HEK293 (cell line): Measurements from ENCODE around the gene MGAM2.

Source experiments
- CTCF ChIA-PET: fragments of 350-600 bp; formaldehyde crosslinking; extraction: SDS; loops from one replicate; lab custom pipeline; 2021; ENCODE audit warnings: antibody characterized with exemption; lab: Yijun Ruan, JAX
- POLR2A ChIA-PET: fragments of 300-600 bp; formaldehyde crosslinking; extraction: SDS; loops from one replicate; lab custom pipeline; 2020; ENCODE audit warnings: antibody characterized with exemption, inconsistent platforms; lab: Yijun Ruan, JAX
- H3K27ac ChIP-seq: fragments of 200-500 bp; sonication (Bioruptor generic); 2 replicates; pipeline ENCODE4 v1.5.1; 2014; ENCODE audit warnings: low read depth, low read length, control low read depth, inconsistent platforms; ENCODE audit errors: extremely low read depth
- H3K36me3 ChIP-seq, 2 experiments: fragments of 200-500 bp in 1 of 2; sonication (Bioruptor generic) in 1 of 2; 1 replicate in 1 of 2; 2 replicates in 1 of 2; pipeline ENCODE4 v1.5.1; 2014 to 2017; ENCODE audit warnings: inconsistent platforms in 2 of 2, low read length in 2 of 2; ENCODE audit not compliant: control insufficient read depth in 2 of 2, insufficient read depth in 1 of 2
- H3K4me1 ChIP-seq: fragments of 200-500 bp; sonication (Bioruptor generic); 2 replicates; pipeline ENCODE4 v1.5.1; 2014; ENCODE audit warnings: mild to moderate bottlenecking, low read length, inconsistent platforms; ENCODE audit not compliant: control insufficient read depth, insufficient read depth
- H3K4me3 ChIP-seq: 2 replicates; pipeline ENCODE4 v1.5.1; 2011; ENCODE audit warnings: low read depth, mild to moderate bottlenecking, control low read depth, low read length, moderate library complexity
- H3K9me3 ChIP-seq: fragments of 200-500 bp; sonication (Bioruptor generic); 2 replicates; pipeline ENCODE4 v1.5.1; 2014; ENCODE audit warnings: low read depth, low read length, inconsistent platforms; ENCODE audit not compliant: control insufficient read depth, insufficient read depth
- ATF2 ChIP-seq: fragments of 450-650 bp; formaldehyde crosslinking; IDR thresholded peaks from 2 replicates; pipeline ENCODE4 v1.5.1; 2016; ENCODE audit warnings: missing biosample characterization, missing genetic modification characterization, low read depth
- BCL11A ChIP-seq: fragments of 450-650 bp; formaldehyde crosslinking; IDR thresholded peaks from 2 replicates; pipeline ENCODE4 v1.5.1; 2016; ENCODE audit warnings: low read depth, missing biosample characterization, missing genetic modification characterization
- EGR2 ChIP-seq: fragments of 450-650 bp; formaldehyde crosslinking; IDR thresholded peaks from 2 replicates; pipeline ENCODE4 v1.5.1; 2016; ENCODE audit warnings: low read depth, missing biosample characterization, missing genetic modification characterization
- HOXA7 ChIP-seq: sonication (generic); formaldehyde crosslinking; IDR thresholded peaks from 2 replicates; pipeline ENCODE4 v1.8.1; 2022; ENCODE audit warnings: missing genetic modification reagents, borderline replicate concordance
- KLF8 ChIP-seq: fragments of 450-650 bp; formaldehyde crosslinking; IDR thresholded peaks from 2 replicates; pipeline ENCODE4 v1.5.1; 2016; ENCODE audit warnings: missing biosample characterization, missing genetic modification characterization
- PRDM2 ChIP-seq: fragments of 450-650 bp; formaldehyde crosslinking; IDR thresholded peaks from 2 replicates; pipeline ENCODE4 v1.5.1; 2016; ENCODE audit warnings: missing biosample characterization, missing genetic modification characterization, borderline replicate concordance
- TCF7L2 ChIP-seq: IDR thresholded peaks from 2 replicates; pipeline ENCODE4 v1.6.1; 2011; ENCODE audit warnings: low read depth, mild to moderate bottlenecking, inconsistent platforms, low read length, moderate library complexity, borderline replicate concordance
- TRIM28 ChIP-seq: IDR thresholded peaks from 2 replicates; pipeline ENCODE4 v1.6.1; 2011; ENCODE audit warnings: low read length, control low read depth, borderline replicate concordance
- ZEB2 ChIP-seq: fragments of 450-650 bp; formaldehyde crosslinking; IDR thresholded peaks from 2 replicates; pipeline ENCODE4 v1.5.1; 2016; ENCODE audit warnings: missing biosample characterization, missing genetic modification characterization
- ZFP69B ChIP-seq: fragments of 450-650 bp; formaldehyde crosslinking; IDR thresholded peaks from 2 replicates; pipeline ENCODE4 v1.5.1; 2016; ENCODE audit warnings: missing biosample characterization, missing genetic modification characterization
- ZNF140 ChIP-seq: fragments of 450-650 bp; formaldehyde crosslinking; IDR thresholded peaks from 2 replicates; pipeline ENCODE4 v1.5.1; 2016; ENCODE audit warnings: missing biosample characterization, missing genetic modification characterization
- ZNF341 ChIP-seq: fragments of 450-650 bp; formaldehyde crosslinking; IDR thresholded peaks from 2 replicates; pipeline ENCODE4; 2016; ENCODE audit warnings: low read depth, missing biosample characterization, missing genetic modification characterization
- ZNF391 ChIP-seq: fragments of 450-650 bp; formaldehyde crosslinking; IDR thresholded peaks from 2 replicates; pipeline ENCODE4 v1.5.1; 2016; ENCODE audit warnings: low read depth, missing biosample characterization, missing genetic modification characterization, borderline replicate concordance
- ZNF473 ChIP-seq: fragments of 450-650 bp; formaldehyde crosslinking; IDR thresholded peaks from 2 replicates; pipeline ENCODE4 v1.5.1; 2017; ENCODE audit warnings: missing biosample characterization, missing genetic modification characterization
- ZNF629 ChIP-seq: fragments of 450-650 bp; formaldehyde crosslinking; IDR thresholded peaks from 2 replicates; pipeline ENCODE4 v1.5.1; 2017; ENCODE audit warnings: missing biosample characterization, missing genetic modification characterization
- ZNF658 ChIP-seq: fragments of 450-650 bp; formaldehyde crosslinking; IDR thresholded peaks from 2 replicates; pipeline ENCODE4; 2016; ENCODE audit warnings: missing biosample characterization, missing genetic modification characterization
- ZSCAN16 ChIP-seq: fragments of 450-650 bp; formaldehyde crosslinking; IDR thresholded peaks from 2 replicates; pipeline ENCODE4 v1.5.1; 2016; ENCODE audit warnings: missing biosample characterization, missing genetic modification characterization
- TF ChIP-seq, protein P1 (sequence below): fragments of 450-650 bp; formaldehyde crosslinking; IDR thresholded peaks from 2 replicates; pipeline ENCODE4 v1.5.1; 2017; ENCODE audit warnings: missing biosample characterization, missing genetic modification characterization
- TF ChIP-seq, protein P2 (sequence below): fragments of 450-650 bp; formaldehyde crosslinking; optimal IDR thresholded peaks from 2 replicates; pipeline ENCODE3; 2016; ENCODE audit warnings: missing biosample characterization, mild to moderate bottlenecking, missing genetic modification characterization

Gene MGAM2

GRCh38 chr7:142150356-142150755 is 38.8 kb downstream of the MGAM2 start (continued):
- TF ChIP-seq, protein P1, sequence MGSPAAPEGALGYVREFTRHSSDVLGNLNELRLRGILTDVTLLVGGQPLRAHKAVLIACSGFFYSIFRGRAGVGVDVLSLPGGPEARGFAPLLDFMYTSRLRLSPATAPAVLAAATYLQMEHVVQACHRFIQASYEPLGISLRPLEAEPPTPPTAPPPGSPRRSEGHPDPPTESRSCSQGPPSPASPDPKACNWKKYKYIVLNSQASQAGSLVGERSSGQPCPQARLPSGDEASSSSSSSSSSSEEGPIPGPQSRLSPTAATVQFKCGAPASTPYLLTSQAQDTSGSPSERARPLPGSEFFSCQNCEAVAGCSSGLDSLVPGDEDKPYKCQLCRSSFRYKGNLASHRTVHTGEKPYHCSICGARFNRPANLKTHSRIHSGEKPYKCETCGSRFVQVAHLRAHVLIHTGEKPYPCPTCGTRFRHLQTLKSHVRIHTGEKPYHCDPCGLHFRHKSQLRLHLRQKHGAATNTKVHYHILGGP = no peak

GRCh38 chr7:142150869-142151268 is 39.4 kb downstream of the MGAM2 start:
- H3K27ac ChIP-seq = no peak overlapping the region
- 0 out of 2 replicates have a peak, but pooled peaks cover 3% of the 10 kb centered on the region for H3K4me1 ChIP-seq
- TF ChIP-seq ATF2 (tag by site-specific recombination) (no peak), ZNF341 (tag by site-specific recombination) (no peak), KLF8 (no peak)
- TF ChIP-seq, all 188 proteins: peak for 0
- Histone ChIP-seq H3K36me3 (no peaks in the 10 kb centered on the region), H3K9me3 (no peaks in the 10 kb centered on the region), H3K4me3 (no peak overlapping the region)
- CTCF ChIA-PET = no interaction called here
- POLR2A ChIA-PET = no interaction called here

DNA sequence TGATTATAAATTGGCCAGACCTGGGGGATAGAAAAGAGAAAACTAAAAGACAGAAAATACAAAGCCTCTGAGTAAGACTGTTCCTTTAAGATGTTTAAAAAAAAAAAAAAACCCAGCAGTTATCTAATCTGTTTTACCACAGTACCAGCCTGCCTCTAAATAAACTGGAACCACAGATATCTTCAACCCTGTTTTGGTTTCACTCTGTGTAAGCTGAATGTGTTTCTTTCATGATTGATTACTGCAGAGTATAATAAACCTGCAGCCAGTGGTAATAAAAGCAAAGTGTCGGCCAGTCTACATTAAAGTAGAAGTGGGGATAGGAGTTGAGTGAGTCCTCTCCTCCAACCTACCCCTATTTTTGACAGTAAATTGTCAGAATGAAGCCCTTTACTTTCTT is 40.6 kb downstream of the MGAM2 start:
- Histone ChIP-seq H3K36me3 (no peaks in the 10 kb centered on the region), H3K9me3 (no peaks in the 10 kb centered on the region), H3K4me1 (0 out of 2 replicates have a peak, but pooled peaks cover 3% of the 10 kb centered on the region), H3K27ac (no peak overlapping the region), H3K4me3 (no peak overlapping the region)
- CTCF ChIA-PET = no interaction called here
- no peak for TF ChIP-seq ZFP69B (tag by site-specific recombination)
- TF ChIP-seq TRIM28 = peak; percentile 61; the same call in 1 of the 2 replicates
- POLR2A ChIA-PET = no interaction called here

GRCh38 chr7:142153400-142153799 is 41.9 kb downstream of the MGAM2 start:
- POLR2A ChIA-PET = no interaction called here
- Histone ChIP-seq H3K4me1 (0 out of 2 replicates have a peak, but pooled peaks cover 3% of the 10 kb centered on the region), H3K9me3 (no peaks in the 10 kb centered on the region), H3K36me3 (no peaks in the 10 kb centered on the region), H3K27ac (no peak overlapping the region), H3K4me3 (no peak overlapping the region)
- TF ChIP-seq ZSCAN16 (tag by site-specific recombination) (no peak), ATF2 (tag by site-specific recombination) (no peak), PRDM2 (no peak), ZNF473 (tag by site-specific recombination) (no peak), HOXA7 (CRISPR knock-in tag) (no peak), ZNF658 (tag by site-specific recombination) (no peak), ZEB2 (tag by site-specific recombination) (no peak), ZNF629 (tag by site-specific recombination) (no peak), BCL11A (tag by site-specific recombination) (no peak), ZNF391 (no peak), ZNF140 (no peak), TCF7L2 (no peak), EGR2 (tag by site-specific recombination) (no peak)
- TF ChIP-seq, protein P2, sequence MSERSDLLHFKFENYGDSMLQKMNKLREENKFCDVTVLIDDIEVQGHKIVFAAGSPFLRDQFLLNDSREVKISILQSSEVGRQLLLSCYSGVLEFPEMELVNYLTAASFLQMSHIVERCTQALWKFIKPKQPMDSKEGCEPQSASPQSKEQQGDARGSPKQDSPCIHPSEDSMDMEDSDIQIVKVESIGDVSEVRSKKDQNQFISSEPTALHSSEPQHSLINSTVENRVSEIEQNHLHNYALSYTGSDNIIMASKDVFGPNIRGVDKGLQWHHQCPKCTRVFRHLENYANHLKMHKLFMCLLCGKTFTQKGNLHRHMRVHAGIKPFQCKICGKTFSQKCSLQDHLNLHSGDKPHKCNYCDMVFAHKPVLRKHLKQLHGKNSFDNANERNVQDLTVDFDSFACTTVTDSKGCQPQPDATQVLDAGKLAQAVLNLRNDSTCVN (tag by site-specific recombination) = no peak
- CTCF ChIA-PET = interaction anchor here (0.6 to 4.0 kb wide), 10 partner anchors 18 to 793 kb away, joined by 3 to 24 read pairs (median 4); no protein-coding TSS in a partner anchor
